HL-60 (cell line): ENCODE results near the gene KCNIP2.

Experiments used
- GABPA ChIP-seq: IDR thresholded peaks from 2 replicates; pipeline ENCODE4 v1.6.1; 2012; ENCODE audit warnings: low read depth
- POLR2AphosphoS5 ChIP-seq: IDR thresholded peaks from 2 replicates; pipeline ENCODE4 v1.6.1; 2012; ENCODE audit warnings: low read depth
- SPI1 ChIP-seq: IDR thresholded peaks from 2 replicates; pipeline ENCODE4 v1.6.1; 2012; ENCODE audit warnings: low read depth, mild to moderate bottlenecking, borderline replicate concordance
- TF ChIP-seq, protein P1 (sequence below): IDR thresholded peaks from 2 replicates; pipeline ENCODE4 v1.6.1; 2012; ENCODE audit warnings: low read depth; ENCODE audit not compliant: insufficient replicate concordance
- TF ChIP-seq, protein P2 (sequence below): IDR thresholded peaks from one replicate; pipeline ENCODE4 v1.5.1; 2011; ENCODE audit warnings: low read length, control low read depth, inconsistent platforms; ENCODE audit not compliant: insufficient read depth

DNA sequence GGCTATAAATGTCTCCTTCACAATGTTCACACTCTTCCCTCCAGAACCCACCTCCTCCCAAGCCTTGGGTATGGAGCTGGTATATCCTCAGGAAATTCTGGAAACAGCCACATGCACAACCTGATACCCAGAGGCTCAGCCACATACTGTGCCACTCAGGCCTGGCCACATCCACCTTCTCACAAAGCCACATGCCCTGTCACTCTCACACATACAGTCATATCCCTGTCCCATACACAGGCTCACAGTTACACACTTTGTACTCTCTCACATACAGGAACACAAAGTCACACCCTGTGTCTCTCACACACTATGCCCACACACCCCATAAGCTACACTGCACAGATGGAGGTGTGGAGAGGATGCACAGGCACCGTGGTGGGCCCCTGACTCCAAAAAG is 10.1 kb downstream of the KCNIP2 start:
- TF ChIP-seq, protein P1, sequence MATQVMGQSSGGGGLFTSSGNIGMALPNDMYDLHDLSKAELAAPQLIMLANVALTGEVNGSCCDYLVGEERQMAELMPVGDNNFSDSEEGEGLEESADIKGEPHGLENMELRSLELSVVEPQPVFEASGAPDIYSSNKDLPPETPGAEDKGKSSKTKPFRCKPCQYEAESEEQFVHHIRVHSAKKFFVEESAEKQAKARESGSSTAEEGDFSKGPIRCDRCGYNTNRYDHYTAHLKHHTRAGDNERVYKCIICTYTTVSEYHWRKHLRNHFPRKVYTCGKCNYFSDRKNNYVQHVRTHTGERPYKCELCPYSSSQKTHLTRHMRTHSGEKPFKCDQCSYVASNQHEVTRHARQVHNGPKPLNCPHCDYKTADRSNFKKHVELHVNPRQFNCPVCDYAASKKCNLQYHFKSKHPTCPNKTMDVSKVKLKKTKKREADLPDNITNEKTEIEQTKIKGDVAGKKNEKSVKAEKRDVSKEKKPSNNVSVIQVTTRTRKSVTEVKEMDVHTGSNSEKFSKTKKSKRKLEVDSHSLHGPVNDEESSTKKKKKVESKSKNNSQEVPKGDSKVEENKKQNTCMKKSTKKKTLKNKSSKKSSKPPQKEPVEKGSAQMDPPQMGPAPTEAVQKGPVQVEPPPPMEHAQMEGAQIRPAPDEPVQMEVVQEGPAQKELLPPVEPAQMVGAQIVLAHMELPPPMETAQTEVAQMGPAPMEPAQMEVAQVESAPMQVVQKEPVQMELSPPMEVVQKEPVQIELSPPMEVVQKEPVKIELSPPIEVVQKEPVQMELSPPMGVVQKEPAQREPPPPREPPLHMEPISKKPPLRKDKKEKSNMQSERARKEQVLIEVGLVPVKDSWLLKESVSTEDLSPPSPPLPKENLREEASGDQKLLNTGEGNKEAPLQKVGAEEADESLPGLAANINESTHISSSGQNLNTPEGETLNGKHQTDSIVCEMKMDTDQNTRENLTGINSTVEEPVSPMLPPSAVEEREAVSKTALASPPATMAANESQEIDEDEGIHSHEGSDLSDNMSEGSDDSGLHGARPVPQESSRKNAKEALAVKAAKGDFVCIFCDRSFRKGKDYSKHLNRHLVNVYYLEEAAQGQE = no peak
- TF ChIP-seq POLR2AphosphoS5 (no peak), GABPA (no peak), SPI1 (no peak)
- TF ChIP-seq, protein P2, sequence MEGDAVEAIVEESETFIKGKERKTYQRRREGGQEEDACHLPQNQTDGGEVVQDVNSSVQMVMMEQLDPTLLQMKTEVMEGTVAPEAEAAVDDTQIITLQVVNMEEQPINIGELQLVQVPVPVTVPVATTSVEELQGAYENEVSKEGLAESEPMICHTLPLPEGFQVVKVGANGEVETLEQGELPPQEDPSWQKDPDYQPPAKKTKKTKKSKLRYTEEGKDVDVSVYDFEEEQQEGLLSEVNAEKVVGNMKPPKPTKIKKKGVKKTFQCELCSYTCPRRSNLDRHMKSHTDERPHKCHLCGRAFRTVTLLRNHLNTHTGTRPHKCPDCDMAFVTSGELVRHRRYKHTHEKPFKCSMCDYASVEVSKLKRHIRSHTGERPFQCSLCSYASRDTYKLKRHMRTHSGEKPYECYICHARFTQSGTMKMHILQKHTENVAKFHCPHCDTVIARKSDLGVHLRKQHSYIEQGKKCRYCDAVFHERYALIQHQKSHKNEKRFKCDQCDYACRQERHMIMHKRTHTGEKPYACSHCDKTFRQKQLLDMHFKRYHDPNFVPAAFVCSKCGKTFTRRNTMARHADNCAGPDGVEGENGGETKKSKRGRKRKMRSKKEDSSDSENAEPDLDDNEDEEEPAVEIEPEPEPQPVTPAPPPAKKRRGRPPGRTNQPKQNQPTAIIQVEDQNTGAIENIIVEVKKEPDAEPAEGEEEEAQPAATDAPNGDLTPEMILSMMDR = no peak
